GM18951 (cell line): ENCODE data around the gene TBCE.

Experiments
- POLR2A ChIP-seq: IDR thresholded peaks from 4 replicates; pipeline ENCODE4 v1.6.1; 2011; ENCODE audit warnings: mild to moderate bottlenecking; ENCODE audit not compliant: insufficient read length, insufficient read depth; ENCODE audit errors: extremely low read depth
- in situ Hi-C: fragments of 300-500 bp; cut with MboI; formaldehyde crosslinking; loops from one replicate; pipeline ENCODE4 v1.12.0; 2022; ENCODE audit warnings: low sequenced_read_pairs, mixed read lengths, inconsistent platforms; ENCODE audit not compliant: unreplicated experiment

TBCE gene

DNA sequence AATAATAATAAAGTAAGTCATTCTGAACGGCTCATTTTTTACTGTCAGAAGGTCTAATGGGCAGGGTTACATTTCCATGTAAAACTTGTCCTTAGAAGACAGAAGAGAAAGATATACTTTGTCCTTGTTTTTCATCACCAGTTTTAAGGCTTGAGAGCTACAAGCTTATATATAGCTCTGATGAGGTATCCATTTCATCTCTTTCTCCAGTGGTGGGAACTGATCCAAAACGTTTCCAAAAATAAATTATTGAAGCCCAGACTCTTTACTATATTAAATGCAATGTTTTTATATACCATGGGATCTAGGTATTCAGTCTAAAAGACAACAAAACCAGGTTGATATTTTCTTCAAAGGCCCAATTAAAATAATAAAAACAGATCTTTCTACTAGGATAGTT, 128.3 kb downstream of the TBCE start:
- no peak for TF ChIP-seq POLR2A
- in situ Hi-C loops, result no loop called here

DNA sequence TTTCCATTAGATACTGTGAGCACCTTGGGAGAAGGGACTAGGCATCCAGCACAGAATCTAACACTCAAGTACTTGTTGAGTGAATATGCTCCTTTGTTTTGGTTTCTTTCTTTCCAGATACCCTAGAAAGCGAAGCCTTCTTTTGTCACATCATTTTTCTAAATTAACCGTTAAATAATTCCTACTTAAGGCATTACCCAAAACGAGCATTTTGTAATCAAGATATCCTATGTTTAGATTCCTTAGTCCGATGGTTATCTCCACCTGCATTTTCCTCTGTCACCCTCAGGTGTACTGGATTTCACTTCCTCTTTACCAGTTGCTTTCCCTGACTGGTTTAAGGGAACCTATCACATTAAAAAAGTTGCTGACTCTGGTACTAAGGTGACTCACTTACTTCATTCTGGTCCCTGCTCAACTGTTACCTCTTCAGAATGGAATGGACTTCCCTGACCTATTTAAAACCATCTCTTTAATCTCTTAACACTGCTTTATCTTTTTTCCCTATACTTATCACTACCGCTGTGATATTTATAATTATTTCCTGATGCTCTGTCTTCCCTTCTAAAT, 133.8 kb downstream of the TBCE start:
- no peak for TF ChIP-seq POLR2A
- in situ Hi-C loops, result loop anchor here (25.0 kb wide), 2 partner anchors 286 to 461 kb away; no protein-coding TSS in a partner anchor
